ENCODE results near the gene YWHAE.

- no peak for TF ChIP-seq CTCF (IDR thresholded peaks at IDR 0.05)
- TF ChIP-seq EZH2 (IDR thresholded peaks at IDR 0.05) = no peak
- TF ChIP-seq EZH2phosphoT487 (IDR thresholded peaks at IDR 0.05) = no peak
These were observed 59.7 kb downstream of the YWHAE start for GRCh38 chr17:1340371-1340770.

Measured in neural progenitor cell (in vitro differentiated cells).